Tibial artery (tissue), 4 donors: Measurements from ENCODE around the gene SLC28A3.
"Not testable (repeated sequence)": the region's sequence is repeated elsewhere in the genome, so short reads cannot be mapped to it uniquely, and the experiment has no call there.

Experiments
- DNase-seq, 2 donors: peaks; one replicate each; pipeline ENCODE4 v3.0.0-alpha.2; 2019
- H3K27ac ChIP-seq, 2 donors: fragments of 200-600 bp; sonication (generic) in 1 of 2; 1 replicate in 1 of 2; 2 replicates in 1 of 2; pipeline ENCODE4 v1.5.1; 2018 to 2019; ENCODE audit warnings: mild to moderate bottlenecking in 1 of 2
- H3K27me3 ChIP-seq, 2 donors: fragments of 200-600 bp; sonication (generic) in 1 of 2; one replicate each; pipeline versions ENCODE4 v1.5.1 to v1.6.0; 2016 to 2019
- H3K36me3 ChIP-seq, 3 donors: fragments of 200-600 bp; sonication (generic) in 2 of 3; one replicate each; pipeline ENCODE4 v1.5.1; 2016 to 2019; ENCODE audit warnings: mild to moderate bottlenecking in 2 of 3
- H3K4me1 ChIP-seq, 4 donors: fragments of 200-600 bp; sonication (generic) in 2 of 4; 1 replicate in 3 of 4; 2 replicates in 1 of 4; pipeline ENCODE4 v1.5.1; 2016 to 2019
- H3K4me3 ChIP-seq, 2 donors: fragments of 200-600 bp; sonication (generic) in 1 of 2; 1 replicate in 1 of 2; 2 replicates in 1 of 2; pipeline ENCODE4 v1.5.1; 2018 to 2019; ENCODE audit warnings: mild to moderate bottlenecking in 2 of 2
- H3K9me3 ChIP-seq, 3 donors: fragments of 200-600 bp; sonication (generic) in 1 of 3; one replicate each; pipeline ENCODE4 v1.5.1; 2016 to 2019
- intact Hi-C: fragments of 100-400 bp; cut with DNase I; formaldehyde crosslinking; loops from one replicate; pipeline ENCODE4 v1.15.0; 2023; ENCODE audit warnings: low total_unique reads
- TF ChIP-seq, protein P1 (sequence below), 2 experiments: fragments of 200-600 bp in 1 of 2; fragments of 450-650 bp in 1 of 2; IDR thresholded peaks; one replicate each; pipeline ENCODE4 v1.5.1; 2017 to 2019; ENCODE audit warnings: antibody characterized with exemption in 2 of 2, mild to moderate bottlenecking in 1 of 2, moderate library complexity in 1 of 2

The SLC28A3 gene

DNA sequence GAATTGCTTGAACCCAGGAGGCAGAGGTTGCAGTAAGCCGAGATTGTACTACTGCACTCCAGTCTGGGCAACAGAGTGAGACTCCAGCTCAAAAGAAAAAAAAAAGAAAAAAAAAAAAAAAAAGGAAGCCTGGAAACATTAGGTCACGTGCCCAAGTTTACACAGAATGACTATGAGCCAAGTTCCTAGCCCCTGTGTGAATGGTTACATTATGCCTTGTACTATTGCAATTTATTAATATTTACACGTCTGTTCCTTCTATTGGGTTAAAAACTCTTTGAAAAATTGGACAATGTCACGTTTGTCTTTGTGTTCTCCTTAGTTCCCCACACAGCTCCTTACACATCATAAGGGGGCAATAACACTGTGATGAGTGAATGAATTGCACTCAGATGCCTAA is 33.5 kb upstream of the SLC28A3 start:
- Histone ChIP-seq H3K4me3 (no peak overlapping the region), H3K9me3 (no peaks in the 10 kb centered on the region), H3K36me3 (no peaks in the 10 kb centered on the region), H3K4me1 (peaks cover 0 to 4% (median 0%) of the 10 kb centered on the region in 4 donors), H3K27me3 (no peaks in the 10 kb centered on the region), H3K27ac (no peak overlapping the region)
- intact Hi-C loops: no loop called here
- no peak for DNase-seq
- TF ChIP-seq, protein P1, sequence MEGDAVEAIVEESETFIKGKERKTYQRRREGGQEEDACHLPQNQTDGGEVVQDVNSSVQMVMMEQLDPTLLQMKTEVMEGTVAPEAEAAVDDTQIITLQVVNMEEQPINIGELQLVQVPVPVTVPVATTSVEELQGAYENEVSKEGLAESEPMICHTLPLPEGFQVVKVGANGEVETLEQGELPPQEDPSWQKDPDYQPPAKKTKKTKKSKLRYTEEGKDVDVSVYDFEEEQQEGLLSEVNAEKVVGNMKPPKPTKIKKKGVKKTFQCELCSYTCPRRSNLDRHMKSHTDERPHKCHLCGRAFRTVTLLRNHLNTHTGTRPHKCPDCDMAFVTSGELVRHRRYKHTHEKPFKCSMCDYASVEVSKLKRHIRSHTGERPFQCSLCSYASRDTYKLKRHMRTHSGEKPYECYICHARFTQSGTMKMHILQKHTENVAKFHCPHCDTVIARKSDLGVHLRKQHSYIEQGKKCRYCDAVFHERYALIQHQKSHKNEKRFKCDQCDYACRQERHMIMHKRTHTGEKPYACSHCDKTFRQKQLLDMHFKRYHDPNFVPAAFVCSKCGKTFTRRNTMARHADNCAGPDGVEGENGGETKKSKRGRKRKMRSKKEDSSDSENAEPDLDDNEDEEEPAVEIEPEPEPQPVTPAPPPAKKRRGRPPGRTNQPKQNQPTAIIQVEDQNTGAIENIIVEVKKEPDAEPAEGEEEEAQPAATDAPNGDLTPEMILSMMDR (IDR thresholded peaks at IDR 0.05): no peak

DNA sequence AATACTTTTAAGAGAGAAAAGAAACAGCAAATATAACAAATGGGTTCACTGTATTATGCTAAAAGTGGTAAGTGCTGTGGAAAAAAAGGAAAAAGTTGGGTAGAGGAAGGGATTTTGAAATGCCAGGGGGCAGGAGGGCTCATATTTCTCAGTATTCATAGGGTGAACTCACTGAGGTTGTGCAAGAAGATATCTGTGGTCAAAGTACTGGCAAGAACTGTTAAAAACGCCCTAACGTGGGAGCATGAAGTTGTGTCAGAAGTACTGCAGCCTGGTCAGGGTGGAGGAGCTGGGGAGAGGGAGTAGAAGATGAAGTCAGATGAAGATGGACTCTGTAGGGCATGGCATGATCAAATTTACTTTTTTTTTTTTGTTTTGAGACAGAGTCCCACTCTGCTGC is 31.2 kb upstream of the SLC28A3 start:
- H3K4me3 ChIP-seq: no peak overlapping the region
- no peaks in the 10 kb centered on the region for H3K36me3 ChIP-seq
- TF ChIP-seq, protein P1 (IDR thresholded peaks at IDR 0.05): no peak
- no peaks in the 10 kb centered on the region for H3K27me3 ChIP-seq
- intact Hi-C loops: no loop called here
- peaks cover 0 to 4% (median 0%) of the 10 kb centered on the region in 4 donors for H3K4me1 ChIP-seq
- no peaks in the 10 kb centered on the region for H3K9me3 ChIP-seq
- DNase-seq: peak in 1 of 2 donors; percentile 45
- no peak overlapping the region for H3K27ac ChIP-seq

DNA sequence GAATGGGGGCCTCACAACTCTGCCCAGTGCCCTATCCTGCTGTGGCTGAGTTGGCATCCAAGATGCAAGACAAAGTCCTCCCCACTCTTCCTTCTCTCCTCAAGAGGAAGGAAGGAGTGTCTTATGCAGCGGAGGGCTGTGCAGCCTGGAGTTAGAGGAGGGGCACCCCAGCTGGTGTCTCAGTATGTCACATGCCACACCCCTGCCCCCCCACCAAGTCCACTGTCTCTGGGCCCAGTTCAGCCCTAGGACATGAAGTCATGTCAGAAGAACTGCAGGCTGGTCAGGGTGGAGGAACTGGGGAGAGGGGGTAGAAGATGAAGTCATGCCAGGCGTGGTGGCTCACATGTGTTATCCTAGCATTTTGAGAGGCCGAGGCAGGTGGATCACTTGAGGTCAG is 28.0 kb upstream of the SLC28A3 start:
- Histone ChIP-seq H3K9me3 (no peaks in the 10 kb centered on the region), H3K27ac (no peak overlapping the region), H3K36me3 (no peaks in the 10 kb centered on the region), H3K4me3 (no peak overlapping the region), H3K27me3 (no peaks in the 10 kb centered on the region), H3K4me1 (no peaks in the 10 kb centered on the region)
- TF ChIP-seq, protein P1 (IDR thresholded peaks at IDR 0.05): no peak
- DNase-seq: no peak
- intact Hi-C loops: no loop called here

DNA sequence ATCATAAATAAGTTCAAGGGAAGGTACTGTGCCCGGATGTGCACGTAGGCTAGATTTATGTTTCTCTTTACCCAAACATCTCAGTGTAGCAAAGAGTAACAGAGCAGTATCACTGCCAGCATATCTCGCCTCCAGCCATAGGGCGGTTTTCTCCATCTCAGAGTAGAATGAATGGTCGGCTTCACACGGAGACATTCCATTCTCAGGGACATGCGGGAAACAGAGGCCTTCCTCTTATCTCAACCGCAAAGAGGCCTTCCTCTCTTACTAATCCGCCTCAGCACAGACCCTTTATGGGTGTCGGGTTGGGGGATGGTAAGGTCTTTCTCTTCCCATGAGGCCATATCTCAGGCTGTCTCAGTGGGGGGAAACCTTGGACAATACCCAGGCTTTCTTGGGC is 27.2 kb upstream of the SLC28A3 start:
- H3K36me3 ChIP-seq, intact Hi-C loops, H3K4me3 ChIP-seq, H3K9me3 ChIP-seq, DNase-seq, H3K27ac ChIP-seq, H3K4me1 ChIP-seq, H3K27me3 ChIP-seq: not testable (repeated sequence)

DNA sequence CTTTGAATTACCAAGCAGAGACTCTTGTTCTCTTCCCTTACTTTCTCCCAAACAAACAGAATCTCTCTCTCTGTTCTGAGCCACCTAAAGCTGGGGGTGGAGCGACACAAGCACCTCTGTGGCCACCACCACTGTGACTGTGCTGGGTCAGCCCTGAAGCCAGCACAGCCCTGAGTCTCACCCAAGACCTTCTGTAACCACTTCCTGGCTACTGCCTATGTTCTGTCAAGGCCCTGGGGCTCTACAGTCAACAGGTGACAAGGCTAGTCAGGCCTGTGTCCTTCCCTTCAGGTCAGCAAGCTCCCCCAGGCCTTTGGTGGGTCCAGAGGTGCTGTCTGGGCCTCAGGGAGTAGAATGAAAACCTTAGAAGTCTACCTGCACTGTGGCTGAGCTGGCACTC is 26.1 kb upstream of the SLC28A3 start:
- intact Hi-C loops: no loop called here
- Histone ChIP-seq H3K27ac (no peak overlapping the region), H3K9me3 (no peaks in the 10 kb centered on the region)

DNA sequence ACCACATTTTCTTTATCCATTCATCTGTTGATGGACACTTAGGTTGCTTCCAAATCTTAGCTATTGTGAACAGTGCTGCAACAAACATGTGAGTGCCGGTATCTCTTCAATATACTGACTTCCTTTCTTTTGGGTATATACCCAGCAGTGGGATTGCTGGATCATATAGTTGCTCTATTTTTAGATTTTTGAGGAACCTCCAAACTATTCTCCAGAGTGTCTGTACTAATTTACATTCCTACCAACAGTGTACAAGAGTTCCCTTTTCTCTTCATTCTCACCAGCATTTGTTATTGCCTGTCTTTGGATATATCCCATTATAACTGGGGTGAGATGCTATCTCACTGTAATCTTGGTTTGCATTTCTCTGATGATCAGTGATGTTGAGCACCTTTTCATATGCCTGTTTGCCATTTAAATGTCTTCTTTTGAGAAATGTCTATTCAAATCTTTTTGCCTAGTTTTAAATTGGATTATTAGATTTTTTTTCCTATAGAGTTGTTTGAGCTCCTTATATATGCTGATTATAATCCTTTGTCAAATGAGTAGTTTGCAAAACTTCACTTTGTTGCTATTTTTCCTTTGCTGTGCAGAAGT is 24.4 kb upstream of the SLC28A3 start:
- H3K4me1 ChIP-seq, DNase-seq, H3K4me3 ChIP-seq, H3K27ac ChIP-seq, intact Hi-C loops, H3K36me3 ChIP-seq, H3K9me3 ChIP-seq, H3K27me3 ChIP-seq: not testable (repeated sequence)

More for the DNA sequence above, 26.1 kb upstream of the SLC28A3 start:
- TF ChIP-seq, protein P1 (IDR thresholded peaks at IDR 0.05): no peak
- H3K4me3 ChIP-seq: no peak overlapping the region
- DNase-seq: no peak
- H3K36me3 ChIP-seq: no peaks in the 10 kb centered on the region
- no peaks in the 10 kb centered on the region for H3K27me3 ChIP-seq
- no peaks in the 10 kb centered on the region for H3K4me1 ChIP-seq

DNA sequence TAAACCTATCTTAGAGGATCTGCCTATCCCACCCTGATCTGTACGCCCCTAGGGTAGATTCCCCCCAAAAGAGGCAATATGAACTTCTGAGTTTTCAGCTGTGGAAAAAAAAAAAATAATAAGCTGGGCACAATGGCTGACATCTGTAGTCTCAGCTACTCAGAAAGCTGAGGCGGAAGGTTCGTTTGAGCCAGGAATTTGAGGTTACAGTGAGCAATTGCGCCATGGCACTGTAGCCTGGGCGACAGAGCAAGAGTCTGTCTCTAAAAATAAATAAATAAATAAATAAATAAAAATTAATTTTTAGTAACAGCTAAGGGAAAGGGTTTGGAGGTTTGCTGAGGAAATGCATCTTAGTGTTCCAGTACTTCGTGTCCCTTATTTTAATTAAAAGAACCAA is 21.1 kb upstream of the SLC28A3 start:
- TF ChIP-seq, protein P1 (IDR thresholded peaks at IDR 0.05): no peak
- H3K27me3 ChIP-seq: no peaks in the 10 kb centered on the region
- H3K27ac ChIP-seq: no peak overlapping the region
- intact Hi-C loops: no loop called here
- H3K4me1 ChIP-seq: no peaks in the 10 kb centered on the region
- DNase-seq: no peak
- no peak overlapping the region for H3K4me3 ChIP-seq
- H3K9me3 ChIP-seq: no peaks in the 10 kb centered on the region
- no peaks in the 10 kb centered on the region for H3K36me3 ChIP-seq
